Mucosa of descending colon (tissue), 3 donors: ENCODE results near the gene NXPH3. TPM values are rescaled to one million over a fixed set of nuclear protein-coding genes. Genes with fewer than 3 reads are reported as not detected.

ENCODE experiments used
- ATAC-seq: fragments of 200-7000 bp; cut with Tn5 transposase; one replicate; pipeline ENCODE4 v1.9.1; 2020; ENCODE audit warnings: mild to moderate bottlenecking, moderate library complexity
- DNase-seq, 3 donors: peaks; one replicate each; pipeline ENCODE4 v3.0.0-alpha.2; 2020
- H3K36me3 ChIP-seq: fragments of 200-600 bp; one replicate; pipeline ENCODE4 v1.8.0; 2021; ENCODE audit warnings: low read depth, mild to moderate bottlenecking
- H3K4me1 ChIP-seq: fragments of 200-600 bp; one replicate; pipeline ENCODE4 v1.8.0; 2021; ENCODE audit warnings: low read depth, mild to moderate bottlenecking
- H3K4me3 ChIP-seq: fragments of 200-600 bp; one replicate; pipeline ENCODE4 v1.8.0; 2021; ENCODE audit warnings: mild to moderate bottlenecking
- H3K9me3 ChIP-seq: fragments of 200-600 bp; one replicate; pipeline ENCODE4 v1.8.0; 2021; ENCODE audit warnings: mild to moderate bottlenecking
- CTCF ChIP-seq: fragments of 200-600 bp; IDR thresholded peaks from one replicate; pipeline ENCODE4 v1.8.0; 2022; ENCODE audit warnings: antibody characterized with exemption, mild to moderate bottlenecking
- intact Hi-C, 2 donors: fragments of 100-400 bp; cut with DNase I in 1 of 2; cut with micrococcal nuclease in 1 of 2; formaldehyde crosslinking; loops; one replicate each; pipeline versions ENCODE4 v1.11.0 to v1.11.1; 2022; cut with DNase I, micrococcal nuclease
- total RNA-seq, 3 donors: library from RNA; stranded (reverse); fragmentation: NEBNext Ultra II Directional in 2 of 3; extraction: Animal tissue kit (Norgen Biotek cat#: 25700) in 2 of 3; gene quantifications; one replicate each; pipeline versions ENCODE4 v1.2.1 to v1.2.4, GENCODE V29; 2021 to 2023
- donor health status: DM: no; HTN: no; CAD: no; lungs with moderate emphysema.
- donor health status: DM: no; HTN: no; CAD: no.
- donor health status: DM: no; HTN: yes; CAD: no.

NXPH3 gene
- total RNA-seq, 3 donors from 2014 or later, result 0.93 to 19.9 (median 2.3) TPM

GRCh38 chr17:49592263-49592662 is 16.6 kb downstream of the NXPH3 start:
- Histone ChIP-seq H3K4me3 (no peak overlapping the region), H3K4me1 (no peaks in the 10 kb centered on the region), H3K36me3 (no peaks in the 10 kb centered on the region), H3K9me3 (no peaks in the 10 kb centered on the region)
- no peak for ATAC-seq
- no peak for TF ChIP-seq CTCF
- no peak for DNase-seq
- intact Hi-C loops, result no loop called here

- no peak for DNase-seq
- Histone ChIP-seq H3K36me3 (no peaks in the 10 kb centered on the region), H3K4me1 (no peaks in the 10 kb centered on the region), H3K4me3 (no peak overlapping the region), H3K9me3 (no peaks in the 10 kb centered on the region)
- no peak for ATAC-seq
- intact Hi-C loops, result no loop called here
- no peak for TF ChIP-seq CTCF
Measured at GRCh38 chr17:49595328-49595727, 19.7 kb downstream of the NXPH3 start.

GRCh38 chr17:49595980-49596379 is 20.3 kb downstream of the NXPH3 start:
- TF ChIP-seq CTCF, result no peak
- H3K4me3 ChIP-seq, result no peak overlapping the region
- no peak for ATAC-seq
- H3K9me3 ChIP-seq, result no peaks in the 10 kb centered on the region
- no peaks in the 10 kb centered on the region for H3K36me3 ChIP-seq
- intact Hi-C loops, result no loop called here
- H3K4me1 ChIP-seq, result no peaks in the 10 kb centered on the region
- no peak for DNase-seq

- no peak for TF ChIP-seq CTCF
- no peak for ATAC-seq
- intact Hi-C loops, result no loop called here
- DNase-seq, result no peak
- Histone ChIP-seq H3K4me3 (no peak overlapping the region), H3K4me1 (no peaks in the 10 kb centered on the region), H3K9me3 (no peaks in the 10 kb centered on the region), H3K36me3 (no peaks in the 10 kb centered on the region)
Measured at GRCh38 chr17:49596613-49597244, 21.1 kb downstream of the NXPH3 start.

GRCh38 chr17:49597436-49597835 is 21.8 kb downstream of the NXPH3 start:
- DNase-seq (no peak), ATAC-seq (no peak)
- no peak for TF ChIP-seq CTCF
- no peaks in the 10 kb centered on the region for H3K9me3 ChIP-seq
- no peaks in the 10 kb centered on the region for H3K4me1 ChIP-seq
- H3K36me3 ChIP-seq, result no peaks in the 10 kb centered on the region
- no peak overlapping the region for H3K4me3 ChIP-seq
- intact Hi-C loops, result no loop called here
